Fibroblast of lung (primary cell): Measurements from ENCODE around the gene KIAA0232. TPM values are rescaled to one million over a fixed set of nuclear protein-coding genes. Genes with fewer than 3 reads are reported as not detected.

Experiments used
- DNase-seq, 2 donors: peaks; one replicate each; pipeline versions ENCODE4 v3.0.0 to v3.0.0-alpha.2; 2010; ENCODE audit warnings: low read depth in 2 of 2
- H2AFZ ChIP-seq: 2 replicates; pipeline ENCODE4 v1.5.1; 2012; ENCODE audit warnings: low read length, control low read depth, inconsistent platforms
- H3K27ac ChIP-seq: 2 replicates; pipeline ENCODE4 v1.5.1; 2011; ENCODE audit warnings: low read length, control low read depth; ENCODE audit not compliant: insufficient read depth
- H3K27me3 ChIP-seq: 2 replicates; pipeline ENCODE4 v1.5.1; 2011; ENCODE audit warnings: mild to moderate bottlenecking, low read length; ENCODE audit not compliant: control insufficient read depth, insufficient read depth
- H3K36me3 ChIP-seq: 2 replicates; pipeline ENCODE4 v1.5.1; 2011; ENCODE audit warnings: low read length; ENCODE audit not compliant: control insufficient read depth, insufficient read depth
- H3K4me1 ChIP-seq: 2 replicates; pipeline ENCODE4 v1.5.1; 2011; ENCODE audit warnings: low read length; ENCODE audit not compliant: control insufficient read depth, insufficient read depth; ENCODE audit errors: extremely low read depth
- H3K4me2 ChIP-seq: 2 replicates; pipeline ENCODE4 v1.5.1; 2011; ENCODE audit warnings: low read length, control low read depth; ENCODE audit not compliant: insufficient read depth; ENCODE audit errors: extremely low read depth
- H3K4me3 ChIP-seq, 4 experiments: fragments of 200-600 bp in 1 of 4; sonication (generic) in 1 of 4; replicated peaks in 1 of 4; 2 replicates each; pipeline ENCODE4 v1.5.1; 2011 to 2016; ENCODE audit warnings: low read length in 4 of 4, low read depth in 3 of 4, mild to moderate bottlenecking in 3 of 4, control low read depth in 2 of 4, inconsistent platforms in 1 of 4, mixed read lengths in 1 of 4; ENCODE audit not compliant: insufficient read depth in 1 of 4; ENCODE audit errors: control extremely low read depth in 1 of 4
- H3K79me2 ChIP-seq: 2 replicates; pipeline ENCODE4 v1.5.1; 2012; ENCODE audit warnings: mild to moderate bottlenecking, low read length, inconsistent platforms; ENCODE audit not compliant: control insufficient read depth, insufficient read depth
- H3K9ac ChIP-seq: 2 replicates; pipeline ENCODE4 v1.5.1; 2011; ENCODE audit warnings: mild to moderate bottlenecking, low read length, control low read depth; ENCODE audit not compliant: insufficient read depth
- H3K9me3 ChIP-seq: 2 replicates; pipeline ENCODE4 v1.5.1; 2012; ENCODE audit warnings: low read depth, low read length; ENCODE audit not compliant: control insufficient read depth, insufficient read depth
- H4K20me1 ChIP-seq: 2 replicates; pipeline ENCODE4 v1.5.1; 2011; ENCODE audit warnings: low read length; ENCODE audit not compliant: control insufficient read depth, insufficient read depth; ENCODE audit errors: extremely low read depth
- CTCF ChIP-seq, 2 donors: IDR thresholded peaks in 1 of 2; conservative IDR thresholded peaks in 1 of 2; 1 replicate in 1 of 2; 2 replicates in 1 of 2; pipeline ENCODE4 v1.5.1; 2011 to 2012; ENCODE audit warnings: low read length in 2 of 2, control low read depth in 1 of 2, inconsistent platforms in 1 of 2, low read depth in 1 of 2, mild to moderate bottlenecking in 1 of 2
- EZH2 ChIP-seq: IDR thresholded peaks from 2 replicates; pipeline ENCODE4 v1.5.1; 2012; ENCODE audit warnings: low read length, control low read depth, mild to moderate bottlenecking; ENCODE audit errors: missing control alignments
- polyA plus RNA-seq, 2 donors: library from polyadenylated mRNA; depleted of rRNA in 1 of 2; stranded (reverse) in 1 of 2; unstranded in 1 of 2; fragments of >200 nt; gene quantifications; 2 replicates each; pipeline ENCODE4 v1.2.1, GENCODE V29; 2011 to 2012; ENCODE audit warnings: missing spikeins in 1 of 2
- total RNA-seq: library from RNA; depleted of rRNA; stranded (reverse); fragments of >200 nt; gene quantifications from 2 replicates; pipeline ENCODE4 v1.2.1, GENCODE V29; 2014

Gene KIAA0232
- total and polyA plus RNA-seq, 2 donors (not counting 1 experiment from before 2014, with no cell fraction given) = 18.0 to 18.8 TPM

GRCh38 chr4:6799091-6799490 lies 16.6 kb downstream of the KIAA0232 start:
- no peak overlapping the region for H3K4me3 ChIP-seq
- no peaks in the 10 kb centered on the region for H3K4me1 ChIP-seq
- TF ChIP-seq EZH2 = no peak
- TF ChIP-seq CTCF (conservative IDR thresholded peaks at IDR 0.05 in 1 of 2, IDR thresholded peaks at IDR 0.05 in 1 of 2; ENCODE audit: low read depth in 1 of 2, low read length in 2 of 2) = no peak
- no peak overlapping the region for H3K27ac ChIP-seq
- H3K4me2 ChIP-seq = no peak overlapping the region
- peaks cover 73% of the 10 kb centered on the region for H3K79me2 ChIP-seq
- no peak overlapping the region for H2AFZ ChIP-seq
- no peaks in the 10 kb centered on the region for H3K9me3 ChIP-seq
- no peaks in the 10 kb centered on the region for H4K20me1 ChIP-seq
- H3K36me3 ChIP-seq = no peaks in the 10 kb centered on the region
- no peaks in the 10 kb centered on the region for H3K27me3 ChIP-seq
- H3K9ac ChIP-seq = no peak overlapping the region
- no peak for DNase-seq

- TF ChIP-seq CTCF (conservative IDR thresholded peaks at IDR 0.05 in 1 of 2, IDR thresholded peaks at IDR 0.05 in 1 of 2; ENCODE audit: low read depth in 1 of 2, low read length in 2 of 2) (no peak), EZH2 (no peak)
- peaks cover 3% of the 10 kb centered on the region for H3K4me1 ChIP-seq
- H3K9ac ChIP-seq = no peak overlapping the region
- H3K79me2 ChIP-seq = peaks cover 52% of the 10 kb centered on the region
- no peak overlapping the region for H3K27ac ChIP-seq
- no peaks in the 10 kb centered on the region for H4K20me1 ChIP-seq
- H3K4me3 ChIP-seq = no peak overlapping the region
- H3K9me3 ChIP-seq = no peaks in the 10 kb centered on the region
- H3K27me3 ChIP-seq = no peaks in the 10 kb centered on the region
- peak in 1 of 2 donors; percentile 29 for DNase-seq
- no peaks in the 10 kb centered on the region for H3K36me3 ChIP-seq
- no peak overlapping the region for H2AFZ ChIP-seq
- H3K4me2 ChIP-seq = no peak overlapping the region
Observed at GRCh38 chr4:6802025-6802424, 19.5 kb downstream of the KIAA0232 start.

GRCh38 chr4:6802626-6803025 lies 20.1 kb downstream of the KIAA0232 start:
- Histone ChIP-seq H3K27ac (no peak overlapping the region), H4K20me1 (no peaks in the 10 kb centered on the region), H3K9me3 (no peaks in the 10 kb centered on the region), H3K4me1 (peaks cover 5% of the 10 kb centered on the region), H3K36me3 (no peaks in the 10 kb centered on the region), H3K9ac (no peak overlapping the region), H3K79me2 (peaks cover 48% of the 10 kb centered on the region), H3K4me3 (no peak overlapping the region), H3K4me2 (no peak overlapping the region), H3K27me3 (no peaks in the 10 kb centered on the region), H2AFZ (no peak overlapping the region)
- DNase-seq = no peak
- no peak for TF ChIP-seq EZH2
- TF ChIP-seq CTCF (conservative IDR thresholded peaks at IDR 0.05 in 1 of 2, IDR thresholded peaks at IDR 0.05 in 1 of 2; ENCODE audit: low read depth in 1 of 2, low read length in 2 of 2) = no peak
